AML-193 (cell line): ENCODE measurements around the gene CRYZL1.

Experiments used
- DNase-seq, 2 experiments: peaks; one replicate each; lab custom pipeline; 2025; lab: John Stamatoyannopoulos, UW

CRYZL1 gene

GRCh38 chr21:33560965-33561364, 80.6 kb downstream of the CRYZL1 start:
- no peak for DNase-seq

GRCh38 chr21:33559813-33560212, 81.7 kb downstream of the CRYZL1 start:
- DNase-seq = no peak

GRCh38 chr21:33558777-33559421, 82.6 kb downstream of the CRYZL1 start:
- no peak for DNase-seq

GRCh38 chr21:33557447-33557846, 84.1 kb downstream of the CRYZL1 start:
- no peak for DNase-seq

GRCh38 chr21:33554982-33555344, 86.6 kb downstream of the CRYZL1 start:
- DNase-seq = no peak

GRCh38 chr21:33554236-33554981, 87.1 kb downstream of the CRYZL1 start:
- no peak for DNase-seq

GRCh38 chr21:33552999-33553598, 88.4 kb downstream of the CRYZL1 start:
- DNase-seq = no peak

- no peak for DNase-seq
Measured at GRCh38 chr21:33552093-33552998, 89.2 kb downstream of the CRYZL1 start.

GRCh38 chr21:33551664-33552063, 89.9 kb downstream of the CRYZL1 start:
- DNase-seq = no peak

- DNase-seq = no peak
Measured at GRCh38 chr21:33550772-33551660, 90.5 kb downstream of the CRYZL1 start.

GRCh38 chr21:33549848-33550771, 91.4 kb downstream of the CRYZL1 start:
- DNase-seq = no peak

GRCh38 chr21:33546086-33546485, 95.5 kb downstream of the CRYZL1 start:
- DNase-seq = peak; percentile 40 to 53

- no peak for DNase-seq
Measured at GRCh38 chr21:33544451-33545195, 96.9 kb downstream of the CRYZL1 start.

- peak in 1 of 2 experiments; percentile 39 for DNase-seq
Measured at GRCh38 chr21:33543505-33544129, 97.9 kb downstream of the CRYZL1 start.

GRCh38 chr21:33542640-33543504, 98.7 kb downstream of the CRYZL1 start, which contains the start of gene SON:
Gene SON, plus strand, starts transcription at chr21:33543038. Its CDS starts 55 bp downstream, at chr21:33543093.
- DNase-seq = peak; percentile 93 to 98

- peak; percentile 55 to 59 for DNase-seq
Measured at GRCh38 chr21:33541756-33542639, 99.5 kb downstream of the CRYZL1 start, which contains the start of gene GART. Gene GART, minus strand, starts transcription at chr21:33542117. Its CDS starts 2,802 bp downstream, at chr21:33539315.
